ENCODE measurements around the gene SLC13A1.

DNA sequence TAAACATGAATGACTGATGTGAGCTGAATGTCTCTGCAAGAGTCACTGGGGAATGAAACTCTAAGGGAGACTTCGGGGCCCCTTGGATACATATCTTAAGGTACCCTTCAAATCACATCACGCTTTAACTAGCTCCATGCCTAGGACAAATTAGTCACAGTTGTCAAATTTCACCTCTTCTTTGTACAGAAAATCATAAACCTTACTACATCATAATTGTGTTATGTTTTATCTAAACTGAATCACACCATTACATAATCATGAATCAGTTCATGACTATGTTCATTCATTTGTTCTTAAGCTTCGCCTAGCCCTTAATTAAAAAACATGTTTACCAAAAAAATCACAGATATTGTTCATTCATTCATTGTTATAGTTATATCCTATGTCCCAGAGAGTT, 2.1 kb upstream of the SLC13A1 start:
- TF ChIP-seq ZNF274 (IDR thresholded peaks at IDR 0.05; ENCODE audit: low read depth, low read length) = no peak
- TF ChIP-seq YY1 (IDR thresholded peaks at IDR 0.05; ENCODE audit: insufficient read depth, insufficient read length) = no peak
